IMR-90 (cell line): ENCODE measurements around the gene CKLF. TPM values are rescaled to one million over a fixed set of nuclear protein-coding genes. Genes with fewer than 3 reads are reported as not detected.

Experiments
- ATAC-seq: fragments of 200-7000 bp; cut with Tn5 transposase; 2 replicates; pipeline ENCODE4 v1.9.1; 2020; ENCODE audit warnings: low read depth, mild to moderate bottlenecking, moderate library complexity
- BruUV-seq: library from RNA; stranded (reverse); fragments of 400-500 nt; replicated peaks from 2 replicates; lab custom pipeline; 2021; lab: Mats Ljungman, UMichigan
- CTCF ChIA-PET: fragments of 300-600 bp; formaldehyde crosslinking; extraction: SDS; loops from one replicate; lab custom pipeline; 2021; ENCODE audit warnings: antibody characterized with exemption; lab: Yijun Ruan, JAX
- POLR2A ChIA-PET: fragments of 300-600 bp; sonication (Branson Sonifier 250); formaldehyde crosslinking; loops from one replicate; lab custom pipeline; 2022; ENCODE audit warnings: antibody characterized with exemption; ENCODE audit not compliant: unreplicated experiment; lab: Charles Lee
- DNase-seq: peaks from one replicate; pipeline ENCODE4 v3.0.0; 2013
- H2AFZ ChIP-seq: replicated peaks from 2 replicates; pipeline ENCODE3; 2013; ENCODE audit warnings: low read length, mild to moderate bottlenecking; ENCODE audit not compliant: poor library complexity
- H2AK5ac ChIP-seq: 2 replicates; pipeline ENCODE4 v1.6.1; 2013; ENCODE audit warnings: low read depth, low read length, inconsistent platforms
- H2AK9ac ChIP-seq: replicated peaks from 2 replicates; pipeline ENCODE3; 2013; ENCODE audit warnings: mild to moderate bottlenecking, low read depth, low read length, moderate library complexity; ENCODE audit not compliant: poor library complexity
- H2BK120ac ChIP-seq: 2 replicates; pipeline ENCODE4 v1.6.1; 2013; ENCODE audit warnings: low read depth, low read length, inconsistent platforms
- H2BK15ac ChIP-seq: 3 replicates; pipeline ENCODE4 v1.6.1; 2013; ENCODE audit warnings: low read depth, low read length, inconsistent platforms
- H2BK20ac ChIP-seq: 2 replicates; pipeline ENCODE4 v1.6.1; 2013; ENCODE audit warnings: low read depth, mild to moderate bottlenecking, inconsistent platforms, low read length, moderate library complexity
- H2BK5ac ChIP-seq: 2 replicates; pipeline ENCODE4 v1.6.1; 2013; ENCODE audit warnings: mild to moderate bottlenecking, low read depth, low read length, inconsistent platforms; ENCODE audit not compliant: poor library complexity, severe bottlenecking
- H3K14ac ChIP-seq: replicated peaks from 2 replicates; pipeline ENCODE4 v1.6.1; 2013; ENCODE audit warnings: low read depth, low read length, inconsistent platforms
- H3K18ac ChIP-seq: 2 replicates; pipeline ENCODE4 v1.6.1; 2013; ENCODE audit warnings: low read depth, low read length, control low read depth
- H3K23ac ChIP-seq: 2 replicates; pipeline ENCODE4 v1.6.1; 2013; ENCODE audit warnings: low read depth, low read length, inconsistent platforms
- H3K27ac ChIP-seq: 2 replicates; pipeline ENCODE4 v1.5.1; 2013; ENCODE audit warnings: mild to moderate bottlenecking, control low read depth, low read length; ENCODE audit not compliant: insufficient read depth
- H3K27me3 ChIP-seq: 2 replicates; pipeline ENCODE4 v1.6.1; 2013; ENCODE audit warnings: low read length; ENCODE audit not compliant: control insufficient read depth, insufficient read depth
- H3K36me3 ChIP-seq: 2 replicates; pipeline ENCODE4 v1.6.1; 2013; ENCODE audit warnings: low read length, mixed read lengths; ENCODE audit not compliant: control insufficient read depth, insufficient read depth
- H3K4ac ChIP-seq: 2 replicates; pipeline ENCODE4 v1.6.1; 2013; ENCODE audit warnings: low read depth, low read length, inconsistent platforms
- H3K4me1 ChIP-seq: 2 replicates; pipeline ENCODE4 v1.6.1; 2013; ENCODE audit warnings: low read length, mixed read lengths; ENCODE audit not compliant: control insufficient read depth, insufficient read depth
- H3K4me2 ChIP-seq: 2 replicates; pipeline ENCODE4 v1.6.1; 2013; ENCODE audit warnings: low read depth, mild to moderate bottlenecking, control low read depth, low read length, moderate library complexity
- H3K4me3 ChIP-seq: 2 replicates; pipeline ENCODE4 v1.5.1; 2013; ENCODE audit warnings: low read depth, mild to moderate bottlenecking, control low read depth, low read length, moderate library complexity; ENCODE audit not compliant: insufficient read depth
- H3K56ac ChIP-seq: 2 replicates; pipeline ENCODE4 v1.6.1; 2013; ENCODE audit warnings: low read length, inconsistent platforms; ENCODE audit not compliant: insufficient read depth; ENCODE audit errors: extremely low read depth
- H3K79me1 ChIP-seq, 2 experiments: 2 replicates each; pipeline ENCODE4 v1.6.1; 2013; ENCODE audit warnings: low read length in 2 of 2, inconsistent platforms in 1 of 2, low read depth in 1 of 2
- H3K9ac ChIP-seq: 2 replicates; pipeline ENCODE4 v1.6.1; 2013; ENCODE audit warnings: low read depth, low read length, control low read depth
- H3K9me1 ChIP-seq: 2 replicates; pipeline ENCODE4 v1.6.1; 2013; ENCODE audit warnings: low read length, inconsistent platforms; ENCODE audit not compliant: insufficient read depth
- H3K9me3 ChIP-seq: 2 replicates; pipeline ENCODE4 v1.6.1; 2013; ENCODE audit warnings: low read length; ENCODE audit not compliant: control insufficient read depth, insufficient read depth
- H4K20me1 ChIP-seq: 2 replicates; pipeline ENCODE4 v1.6.1; 2013; ENCODE audit warnings: low read length, inconsistent platforms; ENCODE audit not compliant: insufficient read depth
- H4K5ac ChIP-seq: 2 replicates; pipeline ENCODE4 v1.6.1; 2013; ENCODE audit warnings: mild to moderate bottlenecking, low read depth, low read length, control low read depth
- H4K8ac ChIP-seq, 2 experiments: 2 replicates each; pipeline ENCODE4 v1.6.1; 2013; ENCODE audit warnings: low read depth in 2 of 2, low read length in 2 of 2, control low read depth in 1 of 2, inconsistent platforms in 1 of 2
- H4K91ac ChIP-seq: 2 replicates; pipeline ENCODE4 v1.6.1; 2013; ENCODE audit warnings: low read depth, low read length, inconsistent platforms; ENCODE audit not compliant: insufficient read depth
- BHLHE40 ChIP-seq: fragments of 150-350 bp; IDR thresholded peaks from 2 replicates; pipeline ENCODE4 v1.6.1; 2016; ENCODE audit warnings: mild to moderate bottlenecking, low read depth, low read length
- CEBPB ChIP-seq: IDR thresholded peaks from 2 replicates; pipeline ENCODE4 v1.6.1; 2012; ENCODE audit warnings: low read depth, low read length, improper control_type of control experiment
- CHD1 ChIP-seq: IDR thresholded peaks from 2 replicates; pipeline ENCODE4 v1.6.1; 2012; ENCODE audit warnings: low read depth, low read length, improper control_type of control experiment
- FOS ChIP-seq: fragments of 150-350 bp; IDR thresholded peaks from 2 replicates; pipeline ENCODE4 v1.6.1; 2016; ENCODE audit warnings: low read depth, low read length
- MAFK ChIP-seq: IDR thresholded peaks from 2 replicates; pipeline ENCODE4 v1.6.1; 2012; ENCODE audit warnings: low read depth, low read length, improper control_type of control experiment
- MXI1 ChIP-seq: IDR thresholded peaks from 2 replicates; pipeline ENCODE4 v1.6.1; 2012; ENCODE audit warnings: low read depth, mild to moderate bottlenecking, low read length, moderate library complexity, borderline replicate concordance
- POLR2A ChIP-seq: IDR thresholded peaks from 2 replicates; pipeline ENCODE4 v1.6.1; 2012; ENCODE audit warnings: mild to moderate bottlenecking, low read depth, low read length
- RAD21 ChIP-seq: IDR thresholded peaks from 2 replicates; pipeline ENCODE4 v1.6.1; 2012; ENCODE audit warnings: low read length, improper control_type of control experiment
- RCOR1 ChIP-seq: IDR thresholded peaks from 2 replicates; pipeline ENCODE4 v1.6.1; 2012; ENCODE audit warnings: mild to moderate bottlenecking, low read length, improper control_type of control experiment; ENCODE audit not compliant: insufficient replicate concordance
- WGBS, 2 experiments: methylation state at CpG; one replicate each; pipeline versions ENCODE4 v1.1.5 to v1.1.7; 2013; ENCODE audit warnings: missing lambda C conversion rate in 2 of 2; ENCODE audit not compliant: insufficient read length in 1 of 2; ENCODE audit errors: extremely low coverage in 2 of 2; 5-methylcytosine and 5-hydroxymethylcytosine counted together
- dilution Hi-C: fragments of 300-500 bp; cut with HindIII; formaldehyde crosslinking; loops from one replicate; pipeline ENCODE4 v1.14.3; 2018; ENCODE audit warnings: low sequenced_read_pairs; ENCODE audit not compliant: unreplicated experiment
- in situ Hi-C: fragments of 300-500 bp; cut with MboI; formaldehyde crosslinking; loops from 3 replicates; pipeline ENCODE4 v1.14.3; 2019; ENCODE audit warnings: low sequenced_read_pairs, inconsistent platforms, mixed read lengths
- intact Hi-C: fragments of 100-400 bp; cut with micrococcal nuclease; formaldehyde crosslinking; loops from 2 replicates; pipeline ENCODE4 v1.10.0; 2022
- polyA plus RNA-seq, 3 experiments: library from polyadenylated mRNA; depleted of rRNA; stranded (reverse); fragments of >200 nt; gene quantifications; 2 replicates each; pipeline ENCODE4 v1.2.3, GENCODE V29; 2012; ENCODE audit warnings: low replicate concordance in 1 of 3
- total RNA-seq: library from RNA; depleted of rRNA; stranded (reverse); fragments of >200 nt; gene quantifications from 2 replicates; pipeline ENCODE4 v1.2.3, GENCODE V29; 2012
- TF ChIP-seq, protein P1 (sequence below): fragments of 150-350 bp; IDR thresholded peaks from 2 replicates; pipeline ENCODE4 v1.6.1; 2016; ENCODE audit warnings: low read depth, mild to moderate bottlenecking, low read length, moderate library complexity, borderline replicate concordance
- TF ChIP-seq, protein P2 (sequence below): conservative IDR thresholded peaks from 2 replicates; pipeline ENCODE4 v1.5.1; 2012; ENCODE audit warnings: mild to moderate bottlenecking, low read depth, low read length, improper control_type of control experiment

The CKLF gene
- total and polyA plus RNA-seq, 2 of the 4 experiments (the other 2 are of a cell fraction): 60.8 to 92.2 TPM

DNA sequence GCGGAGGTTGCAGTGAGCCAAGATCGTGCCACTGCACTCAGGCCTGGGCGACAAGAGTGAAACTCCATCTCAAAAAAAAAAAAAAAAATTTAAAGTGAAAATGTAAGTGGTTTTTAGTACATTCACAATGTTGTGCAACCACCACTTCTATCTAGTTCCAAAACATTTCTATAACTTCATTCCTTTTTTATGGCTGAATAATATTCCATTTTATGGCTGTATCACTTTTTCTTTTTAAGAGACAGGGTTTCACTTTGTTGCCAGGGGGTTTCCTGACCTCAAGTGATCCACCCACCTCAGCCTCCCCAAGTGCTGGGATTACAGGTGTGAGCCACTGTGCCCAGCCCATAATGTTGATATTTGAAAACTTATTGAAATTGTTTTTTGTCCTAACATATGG lies 40.4 kb downstream of the CKLF start:
- Histone ChIP-seq H3K9me3 (peaks cover 8% of the 10 kb centered on the region), H4K5ac (no peak overlapping the region), H3K4ac (no peak overlapping the region), H4K91ac (no peak overlapping the region), H3K27me3 (peaks cover 33% of the 10 kb centered on the region), H4K20me1 (no peaks in the 10 kb centered on the region), H3K14ac (no peak overlapping the region), H2BK120ac (no peak overlapping the region), H3K79me1 (no peaks in the 10 kb centered on the region), H3K4me3 (no peak overlapping the region), H2BK5ac (no peak overlapping the region), H2AFZ (no peak overlapping the region), H2AK5ac (no peak overlapping the region), H2BK20ac (no peak overlapping the region), H3K27ac (no peak overlapping the region), H3K4me2 (no peak overlapping the region), H4K8ac (no peak overlapping the region), H2AK9ac (no peak overlapping the region), H3K23ac (no peak overlapping the region), H3K56ac (no peak overlapping the region), H3K9ac (no peak overlapping the region), H3K36me3 (no peaks in the 10 kb centered on the region), H3K4me1 (no peaks in the 10 kb centered on the region), H3K9me1 (no peaks in the 10 kb centered on the region), H3K18ac (no peak overlapping the region), H2BK15ac (no peak overlapping the region)
- BruUV-seq: no TSS peak
- no CpG with 5 or more reads among the region's 3 CpGs for WGBS, 2 experiments
- CTCF ChIA-PET: no interaction called here
- DNase-seq: no peak
- in situ Hi-C loops: no loop called here
- intact Hi-C loops: no loop called here
- no peak for ATAC-seq
- POLR2A ChIA-PET: no interaction called here
- dilution Hi-C loops: no loop called here
- TF ChIP-seq, protein P1, sequence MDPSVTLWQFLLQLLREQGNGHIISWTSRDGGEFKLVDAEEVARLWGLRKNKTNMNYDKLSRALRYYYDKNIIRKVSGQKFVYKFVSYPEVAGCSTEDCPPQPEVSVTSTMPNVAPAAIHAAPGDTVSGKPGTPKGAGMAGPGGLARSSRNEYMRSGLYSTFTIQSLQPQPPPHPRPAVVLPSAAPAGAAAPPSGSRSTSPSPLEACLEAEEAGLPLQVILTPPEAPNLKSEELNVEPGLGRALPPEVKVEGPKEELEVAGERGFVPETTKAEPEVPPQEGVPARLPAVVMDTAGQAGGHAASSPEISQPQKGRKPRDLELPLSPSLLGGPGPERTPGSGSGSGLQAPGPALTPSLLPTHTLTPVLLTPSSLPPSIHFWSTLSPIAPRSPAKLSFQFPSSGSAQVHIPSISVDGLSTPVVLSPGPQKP: no peak
- TF ChIP-seq CHD1: no peak
- no peak for TF ChIP-seq POLR2A
- TF ChIP-seq, protein P2, sequence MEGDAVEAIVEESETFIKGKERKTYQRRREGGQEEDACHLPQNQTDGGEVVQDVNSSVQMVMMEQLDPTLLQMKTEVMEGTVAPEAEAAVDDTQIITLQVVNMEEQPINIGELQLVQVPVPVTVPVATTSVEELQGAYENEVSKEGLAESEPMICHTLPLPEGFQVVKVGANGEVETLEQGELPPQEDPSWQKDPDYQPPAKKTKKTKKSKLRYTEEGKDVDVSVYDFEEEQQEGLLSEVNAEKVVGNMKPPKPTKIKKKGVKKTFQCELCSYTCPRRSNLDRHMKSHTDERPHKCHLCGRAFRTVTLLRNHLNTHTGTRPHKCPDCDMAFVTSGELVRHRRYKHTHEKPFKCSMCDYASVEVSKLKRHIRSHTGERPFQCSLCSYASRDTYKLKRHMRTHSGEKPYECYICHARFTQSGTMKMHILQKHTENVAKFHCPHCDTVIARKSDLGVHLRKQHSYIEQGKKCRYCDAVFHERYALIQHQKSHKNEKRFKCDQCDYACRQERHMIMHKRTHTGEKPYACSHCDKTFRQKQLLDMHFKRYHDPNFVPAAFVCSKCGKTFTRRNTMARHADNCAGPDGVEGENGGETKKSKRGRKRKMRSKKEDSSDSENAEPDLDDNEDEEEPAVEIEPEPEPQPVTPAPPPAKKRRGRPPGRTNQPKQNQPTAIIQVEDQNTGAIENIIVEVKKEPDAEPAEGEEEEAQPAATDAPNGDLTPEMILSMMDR: no peak
- TF ChIP-seq MAFK: no peak
- TF ChIP-seq CEBPB: no peak
- no peak for TF ChIP-seq FOS
- TF ChIP-seq BHLHE40: no peak
- no peak for TF ChIP-seq RAD21
- TF ChIP-seq MXI1: no peak
- no peak for TF ChIP-seq RCOR1
